GM21526 (cell line): ENCODE data around the gene PSG4.
"Not testable (repeated sequence)": the region's sequence is repeated elsewhere in the genome, so short reads cannot be mapped to it uniquely, and the experiment has no call there.

Experiments
- ATAC-seq: cut with Tn5 transposase; IDR thresholded peaks from one replicate; pipeline ENCODE4 v1.9.1; 2021; ENCODE audit warnings: moderate library complexity; ENCODE audit not compliant: unreplicated experiment, low FRiP score

The PSG4 gene

DNA sequence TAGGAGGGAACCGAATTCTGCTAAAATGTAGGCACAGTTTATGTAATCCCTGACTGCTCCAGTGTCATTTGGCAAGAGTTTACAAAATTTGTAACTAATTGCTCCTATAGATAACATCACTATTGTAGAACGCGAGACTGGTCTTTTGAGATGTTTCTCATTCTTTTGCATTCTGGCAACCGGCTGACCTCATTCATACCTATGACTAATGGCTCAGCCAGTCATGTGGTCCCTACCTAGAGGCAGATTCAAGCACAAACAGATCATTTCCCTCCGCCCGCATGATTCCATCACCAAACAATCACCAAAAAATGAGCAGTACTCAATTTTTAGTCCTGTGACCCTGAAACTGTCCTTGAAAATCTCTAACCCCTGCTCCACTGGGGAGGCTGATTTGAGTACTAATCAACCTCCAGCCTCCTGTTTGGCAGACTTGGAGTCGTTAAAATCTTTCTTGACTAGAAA is 4.1 kb downstream of the PSG4 start:
- not testable (repeated sequence) for ATAC-seq

DNA sequence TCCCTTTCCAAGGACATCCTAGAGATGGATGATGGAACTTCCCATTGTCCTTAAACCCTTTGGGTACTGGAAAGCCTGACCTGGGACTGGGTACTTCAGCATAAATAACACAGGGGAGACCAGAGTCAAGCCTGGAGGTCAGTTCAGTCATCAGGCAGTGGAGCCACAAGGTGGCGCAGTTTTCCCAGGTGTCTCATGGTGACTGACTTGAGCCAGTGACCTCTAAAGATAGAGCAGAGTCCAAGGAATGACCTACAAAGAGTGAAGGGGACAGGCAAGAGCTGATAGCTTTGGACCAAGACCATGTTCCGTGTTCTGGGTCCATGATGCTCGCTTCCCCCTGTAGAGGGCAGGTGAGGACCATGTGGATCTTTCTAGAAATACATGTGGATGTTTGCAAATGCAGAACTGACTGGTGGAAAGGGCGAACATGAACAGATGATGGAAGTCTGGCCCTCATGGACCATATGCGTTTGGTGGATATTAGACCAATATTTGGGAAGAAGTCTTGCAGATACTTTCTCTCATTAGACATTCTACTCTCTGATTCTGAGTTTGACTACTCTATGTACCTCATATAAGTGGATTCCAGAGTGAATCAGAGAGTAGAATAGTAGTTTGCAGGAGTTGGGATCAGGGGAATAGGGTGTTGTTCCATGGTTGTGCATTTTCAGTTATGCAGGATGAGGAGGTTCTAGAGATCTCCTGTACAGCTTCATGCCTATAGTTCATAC is 6.6 kb downstream of the PSG4 start:
- not testable (repeated sequence) for ATAC-seq

DNA sequence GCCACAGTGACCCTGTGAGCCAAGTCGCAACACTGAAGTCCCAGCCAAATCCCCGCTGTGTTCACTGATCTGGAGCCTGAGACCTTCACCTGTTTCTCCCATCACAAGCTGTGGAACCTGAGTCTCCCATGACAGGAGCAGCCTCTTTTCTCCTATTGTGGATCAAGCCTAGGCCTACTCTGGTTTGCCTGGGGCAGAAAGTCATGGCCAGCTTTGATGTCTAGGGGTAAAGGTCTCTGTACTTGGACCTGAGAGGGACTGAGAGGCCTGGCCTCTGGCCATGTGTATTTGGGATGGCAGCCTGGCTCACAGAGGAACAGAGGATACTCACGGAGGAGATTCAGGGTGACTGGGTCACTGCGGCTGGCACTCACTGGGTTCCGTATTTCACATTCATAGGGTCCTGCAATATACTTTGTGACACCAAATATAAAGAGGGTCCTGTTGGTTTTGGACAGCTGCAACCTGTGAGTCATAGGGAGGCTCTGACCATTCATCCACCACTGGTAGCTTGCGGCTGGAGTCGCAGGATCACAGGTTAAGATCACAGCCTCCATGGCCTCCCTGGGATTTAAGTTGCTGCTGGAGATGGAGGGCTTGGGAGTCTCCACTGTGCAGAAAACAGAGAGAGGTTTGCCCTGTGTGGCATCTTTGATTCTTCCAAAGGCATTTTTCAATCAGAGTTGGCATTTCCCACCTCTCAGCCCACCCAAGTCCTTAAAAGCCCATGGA is 7.6 kb downstream of the PSG4 start:
- not testable (repeated sequence) for ATAC-seq

DNA sequence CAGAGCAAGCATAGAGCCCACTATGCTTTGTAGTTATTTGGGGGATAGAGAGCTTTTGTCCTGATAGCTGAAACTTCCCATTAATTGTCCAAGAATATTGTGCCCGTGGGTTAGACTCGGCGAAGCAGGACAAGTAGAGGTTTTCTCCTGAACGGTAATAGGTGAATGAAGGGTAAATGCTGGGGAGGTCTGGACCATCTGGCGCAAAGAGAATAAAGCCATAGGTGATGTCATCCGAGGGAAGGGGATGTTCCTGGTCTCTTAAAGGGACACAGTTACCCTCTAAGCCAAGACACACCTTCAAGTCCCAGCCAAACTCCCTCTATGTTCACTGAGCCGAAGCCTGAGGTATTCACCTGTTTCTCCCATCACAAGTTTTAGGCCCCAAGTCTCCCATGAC is 11.0 kb downstream of the PSG4 start:
- ATAC-seq: not testable (repeated sequence)

DNA sequence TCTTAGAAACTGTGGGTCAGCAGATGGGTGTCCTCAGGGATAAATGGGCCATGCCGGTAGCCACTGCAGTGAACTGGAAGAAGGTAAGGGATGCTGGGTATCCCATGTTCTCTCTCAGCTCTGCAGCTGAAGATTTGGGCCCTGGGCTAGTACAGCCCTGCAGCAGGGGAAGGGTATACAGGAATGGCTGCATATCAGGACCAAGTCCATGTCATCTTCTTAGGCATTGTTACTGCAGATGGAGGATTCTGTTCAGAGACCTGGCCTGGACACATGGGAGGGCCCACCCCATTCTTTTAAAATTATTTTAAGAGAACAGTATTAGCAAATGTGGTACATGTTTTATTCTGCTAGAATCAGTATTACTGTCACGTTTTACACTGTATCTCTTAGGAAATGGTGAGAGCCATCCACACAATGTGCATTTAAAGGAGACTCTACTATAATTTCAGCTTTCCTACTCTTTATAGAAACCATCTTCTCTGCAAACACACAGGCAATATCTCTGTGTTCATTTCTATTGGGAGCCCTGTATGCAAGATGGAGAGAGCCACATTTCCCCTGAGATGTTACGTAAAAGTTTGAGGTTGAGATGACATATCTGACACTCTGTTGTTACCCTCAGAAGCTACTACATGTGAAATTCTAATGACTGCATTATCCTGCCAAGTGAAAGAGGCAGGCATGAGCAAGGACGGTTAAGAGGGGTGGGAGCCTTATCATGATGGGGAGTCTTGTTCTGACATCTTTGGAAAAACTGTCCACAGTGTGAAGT is 12.9 kb downstream of the PSG4 start:
- not testable (repeated sequence) for ATAC-seq

DNA sequence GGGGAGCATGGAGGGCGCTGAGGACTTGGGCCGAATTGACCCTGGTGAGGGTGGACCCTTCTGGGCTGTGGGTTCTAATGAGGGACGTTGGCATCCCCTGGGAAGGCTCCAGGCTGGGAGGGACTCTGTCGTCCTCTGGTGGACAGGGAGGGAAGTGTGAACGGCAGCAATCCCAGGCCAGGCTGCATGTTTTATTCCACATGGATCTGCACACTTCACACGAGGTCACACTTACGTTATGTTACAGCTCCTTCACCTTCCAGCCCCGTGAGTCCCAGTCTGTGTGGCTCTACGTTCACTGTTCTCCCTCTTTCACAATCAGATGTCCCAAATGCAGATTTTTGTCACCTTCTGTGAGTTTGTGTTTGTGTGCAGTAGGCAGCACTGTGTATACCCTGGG is 17.3 kb downstream of the PSG4 start:
- ATAC-seq: not testable (repeated sequence)

DNA sequence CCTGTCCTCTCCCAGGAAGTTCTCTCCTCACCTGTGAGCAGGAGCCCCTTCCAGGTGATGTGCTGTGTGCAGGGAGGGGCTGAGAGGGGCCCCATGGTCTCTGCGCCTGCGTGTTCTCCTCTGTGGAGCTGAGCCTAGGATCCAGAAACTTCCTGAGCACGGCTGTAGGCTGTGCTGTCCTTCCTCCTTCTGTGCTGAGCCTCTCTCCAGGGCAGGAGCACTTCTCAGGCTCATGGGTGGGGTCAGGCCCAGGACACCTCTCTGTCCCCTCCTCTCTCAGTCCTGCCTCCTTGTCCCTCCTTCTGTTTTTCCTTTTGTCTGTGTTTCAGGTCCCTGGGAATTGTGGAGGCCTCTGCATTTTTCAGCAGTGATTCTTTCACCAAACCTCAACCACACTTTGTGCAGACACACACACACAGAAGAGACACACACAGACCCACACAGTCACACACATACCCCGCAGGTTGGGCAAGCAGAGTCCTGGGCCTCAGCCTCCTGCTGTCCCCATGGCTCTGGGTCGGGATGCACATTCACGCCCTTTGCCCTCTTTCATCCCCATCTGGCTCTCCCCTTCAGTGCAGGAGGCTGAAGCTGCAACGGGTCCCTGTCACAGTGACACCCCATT is 19.0 kb downstream of the PSG4 start, which contains the start of gene PSG5:
Gene PSG5, minus strand, starts transcription at position 226 of the 625 bp plus-strand sequence. Its CDS starts 131 bp downstream, at position 95.
- not testable (repeated sequence) for ATAC-seq

DNA sequence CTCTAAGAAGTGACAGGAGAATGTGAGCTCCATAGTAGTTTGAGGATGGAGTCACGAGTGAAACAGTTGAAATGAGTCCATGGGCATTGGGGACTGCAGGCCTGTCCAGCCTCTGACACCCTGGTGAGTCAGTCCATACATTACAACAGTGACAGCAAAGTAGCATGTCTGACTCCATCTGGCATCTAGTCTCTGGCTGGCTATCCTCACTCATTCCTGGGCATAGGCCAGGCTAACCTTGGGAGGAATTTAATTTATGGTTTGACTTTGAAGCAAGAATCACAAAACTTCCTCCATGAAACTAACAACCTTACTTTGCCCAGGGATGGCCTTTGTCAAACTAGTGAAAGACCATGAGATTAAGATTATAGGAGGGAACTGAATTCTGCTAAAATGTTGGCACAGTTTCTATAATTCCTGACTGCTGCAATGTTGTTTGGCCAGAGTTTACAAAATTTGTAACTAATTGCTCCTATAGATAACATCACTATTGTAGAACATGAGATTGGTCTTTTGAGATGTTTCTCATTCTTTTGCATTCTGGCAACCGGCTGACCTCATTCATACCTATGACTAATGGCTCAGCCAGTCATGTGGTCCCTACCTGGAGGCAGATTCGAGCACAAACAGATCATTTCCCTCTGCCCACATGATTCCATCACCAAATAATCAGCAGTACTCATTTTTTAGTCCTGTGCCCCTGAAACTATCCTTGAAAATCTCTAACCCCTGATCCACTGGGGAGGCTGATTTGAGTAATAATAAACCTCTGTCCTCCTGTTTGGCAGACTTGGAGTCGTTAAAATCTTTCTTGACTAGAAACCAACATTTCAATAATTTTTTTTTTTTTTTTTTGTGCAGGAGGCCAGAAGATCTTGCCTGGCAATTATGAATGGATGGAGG is 23.3 kb downstream of the PSG4 start:
- not testable (repeated sequence) for ATAC-seq

DNA sequence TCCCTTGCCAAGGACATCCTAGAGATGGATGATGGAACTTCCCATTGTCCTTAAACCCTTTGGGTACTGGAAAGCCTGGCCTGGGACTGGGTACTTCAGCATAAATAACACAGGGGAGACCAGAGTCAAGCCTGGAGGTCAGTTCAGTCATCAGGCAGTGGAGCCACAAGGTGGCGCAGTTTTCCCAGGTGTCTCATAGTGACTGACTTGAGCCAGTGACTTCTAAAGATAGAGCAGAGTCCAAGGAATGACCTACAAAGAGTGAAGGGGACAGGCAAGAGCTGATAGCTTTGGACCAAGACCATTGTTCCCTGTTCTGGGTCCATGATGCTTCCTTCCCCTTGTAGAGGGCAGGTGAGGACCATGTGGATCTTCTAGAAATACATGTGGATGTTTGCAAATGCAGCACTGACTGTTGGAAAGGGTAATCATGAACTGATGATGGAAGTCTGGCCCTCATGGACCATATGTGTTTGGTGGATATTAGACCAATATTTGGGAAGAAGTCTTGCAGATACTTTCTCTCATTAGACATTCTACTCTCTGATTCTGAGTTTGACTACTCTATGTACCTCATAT is 25.8 kb downstream of the PSG4 start:
- ATAC-seq: not testable (repeated sequence)

DNA sequence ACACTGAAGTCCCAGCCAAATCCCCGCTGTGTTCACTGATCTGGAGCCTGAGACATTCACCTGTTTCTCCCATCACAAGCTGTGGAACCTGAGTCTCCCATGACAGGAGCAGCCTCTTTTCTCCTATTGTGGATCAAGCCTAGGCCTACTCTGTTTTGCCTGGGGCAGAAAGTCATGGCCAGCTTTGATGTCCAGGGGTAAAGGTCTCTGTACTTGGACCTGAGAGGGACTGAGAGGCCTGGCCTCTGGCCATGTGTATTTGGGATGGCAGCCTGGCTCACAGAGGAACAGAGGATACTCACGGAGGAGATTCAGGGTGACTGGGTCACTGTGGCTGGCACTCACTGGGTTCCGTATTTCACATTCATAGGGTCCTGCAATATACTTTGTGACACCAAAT is 26.9 kb downstream of the PSG4 start:
- ATAC-seq: not testable (repeated sequence)

DNA sequence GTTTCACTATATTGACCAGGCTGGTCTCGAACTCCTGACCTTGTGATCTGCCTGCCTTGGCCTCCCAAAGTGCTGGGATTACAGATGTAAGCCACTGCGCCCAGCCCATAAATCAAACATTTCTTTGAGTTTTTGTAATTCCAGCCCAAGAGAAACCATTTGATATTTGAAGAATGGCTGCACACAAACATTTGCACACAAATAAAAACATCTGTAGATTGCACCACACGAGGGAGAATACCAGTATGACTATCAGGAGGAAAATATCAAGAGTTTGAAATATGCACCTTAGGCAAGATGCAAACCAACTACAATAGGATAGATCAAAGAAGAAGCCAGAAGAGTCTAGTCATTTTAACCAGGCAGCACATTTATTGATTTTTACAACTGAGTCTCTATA is 39.5 kb downstream of the PSG4 start:
- not testable (repeated sequence) for ATAC-seq

DNA sequence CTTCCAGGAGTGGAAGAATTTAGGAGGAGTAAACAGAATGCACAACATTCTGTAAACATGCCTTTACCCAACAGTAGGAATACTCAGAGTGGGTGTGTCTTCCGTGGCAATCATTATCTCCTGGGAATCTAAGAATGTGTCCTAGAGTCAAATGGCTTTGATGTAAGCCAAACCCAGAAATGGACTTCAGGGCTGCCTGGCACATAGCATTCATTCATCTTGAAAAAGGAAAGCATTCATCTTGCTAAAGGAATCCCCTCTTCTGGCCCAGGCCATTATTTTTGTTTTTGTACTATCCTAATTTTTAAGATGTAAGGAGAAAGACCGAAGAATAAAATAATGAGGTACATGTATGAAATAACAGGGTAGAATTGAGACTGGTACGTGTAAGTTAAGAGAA is 42.3 kb downstream of the PSG4 start:
- not testable (repeated sequence) for ATAC-seq

DNA sequence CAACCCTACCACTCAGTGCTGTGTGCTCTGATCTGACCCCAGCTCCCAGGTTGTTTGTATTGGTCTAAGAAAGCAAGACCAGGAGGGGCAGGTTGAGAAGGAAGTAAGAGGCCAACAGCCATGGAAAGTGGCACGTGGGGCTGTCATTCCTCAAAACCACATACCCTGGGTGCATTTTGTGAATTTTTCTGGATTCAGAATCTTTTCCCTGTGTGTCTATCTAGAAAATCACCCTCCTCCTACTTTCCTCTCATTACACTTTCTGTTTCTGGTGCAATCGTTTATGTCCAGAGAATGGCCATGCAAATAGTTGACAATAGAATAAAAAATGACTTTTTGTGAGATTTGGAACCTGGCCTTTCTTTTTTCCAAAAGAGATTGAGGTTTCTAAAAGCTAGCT is 43.2 kb downstream of the PSG4 start:
- not testable (repeated sequence) for ATAC-seq

DNA sequence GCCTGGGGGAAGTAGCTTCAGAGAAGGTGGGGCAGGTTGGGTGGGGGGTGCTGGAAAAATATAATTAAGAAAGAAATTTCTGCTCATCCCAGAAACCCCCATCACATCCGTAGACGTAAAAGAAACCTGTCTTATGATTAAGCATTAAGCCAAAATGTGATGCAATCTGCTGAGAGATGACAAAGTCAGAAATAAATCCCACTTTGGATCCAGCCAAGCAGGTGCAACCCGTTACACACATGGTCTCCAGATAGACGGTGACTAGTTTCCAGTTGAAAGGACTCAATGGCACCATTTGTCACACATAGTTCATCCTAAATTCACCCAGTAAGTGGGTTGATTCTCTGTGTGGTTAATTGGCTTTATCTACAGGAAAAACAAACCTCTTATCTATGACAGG is 53.2 kb downstream of the PSG4 start:
- no peak for ATAC-seq

DNA sequence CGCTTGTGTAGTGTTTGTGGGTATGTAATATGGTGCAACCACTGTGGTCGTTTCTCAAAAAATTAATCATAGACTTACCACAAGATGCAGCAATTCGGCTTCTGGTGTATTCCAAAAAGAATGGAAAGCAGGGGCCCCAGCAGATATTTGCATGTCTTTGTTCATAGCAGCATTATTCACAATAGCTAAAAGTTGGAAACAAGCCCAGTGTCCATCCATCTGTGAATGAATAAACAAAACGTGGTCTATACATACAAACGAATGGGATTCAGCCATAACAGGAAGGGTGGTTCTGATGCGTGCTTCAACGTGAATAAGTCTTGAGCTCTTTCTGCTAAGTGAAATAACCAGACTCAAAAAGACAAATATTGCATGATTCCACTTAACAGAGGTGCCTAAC is 55.6 kb downstream of the PSG4 start:
- not testable (repeated sequence) for ATAC-seq

DNA sequence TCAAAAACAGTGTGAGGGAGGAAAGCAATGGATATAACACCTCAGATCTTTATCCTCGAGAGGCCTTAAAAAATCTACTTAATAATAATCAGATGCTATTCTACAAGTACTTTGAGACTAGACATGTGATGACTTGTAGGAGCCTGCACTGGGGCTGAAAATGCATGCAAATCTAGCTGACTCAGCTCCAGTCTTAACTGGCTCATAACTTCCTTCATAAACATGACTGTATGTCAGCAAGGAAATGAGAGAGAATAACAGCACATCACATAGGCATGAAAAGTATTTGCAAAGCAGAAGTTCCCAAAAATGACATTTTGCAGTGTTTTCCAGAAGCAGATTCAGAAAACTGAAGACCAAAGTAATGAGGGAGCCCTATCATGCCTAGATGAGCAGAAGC is 57.2 kb downstream of the PSG4 start:
- ATAC-seq: no peak
